Body of pancreas (tissue), 4 donors: ENCODE measurements around the gene TMEM247. TPM values are rescaled to one million over a fixed set of nuclear protein-coding genes. Genes with fewer than 3 reads are reported as not detected.
"Not testable (repeated sequence)": the region's sequence is repeated elsewhere in the genome, so short reads cannot be mapped to it uniquely, and the experiment has no call there.

Source experiments
- ATAC-seq: fragments of 150-250 bp; one replicate; pipeline ENCODE4 v1.9.1; 2016
- DNase-seq, 4 donors: peaks; one replicate each; pipeline ENCODE4 v3.0.0-alpha.2; 2019
- H3K27ac ChIP-seq, 4 donors: fragments of 200-600 bp; sonication (generic); 1 replicate in 3 of 4; 2 replicates in 1 of 4; pipeline versions ENCODE4 v1.5.1 to v1.6.1; 2016 to 2019; ENCODE audit warnings: mild to moderate bottlenecking in 1 of 4, mixed read lengths in 1 of 4, moderate library complexity in 1 of 4
- H3K27me3 ChIP-seq, 2 donors: fragments of 200-600 bp; sonication (generic); one replicate each; pipeline ENCODE4 v1.6.0; 2016; ENCODE audit warnings: mild to moderate bottlenecking in 1 of 2
- H3K36me3 ChIP-seq, 2 donors: fragments of 200-600 bp; sonication (generic); replicated peaks in 1 of 2; 2 replicates each; pipeline ENCODE4 v1.5.1; 2016; ENCODE audit warnings: low read depth in 2 of 2; ENCODE audit not compliant: insufficient read depth in 1 of 2
- H3K4me1 ChIP-seq: fragments of 200-600 bp; sonication (generic); one replicate; pipeline ENCODE4 v1.6.0; 2016
- H3K4me3 ChIP-seq, 2 donors: fragments of 200-600 bp; sonication (generic); 1 replicate in 1 of 2; 2 replicates in 1 of 2; pipeline ENCODE4 v1.5.1; 2016 to 2019
- H3K9me3 ChIP-seq, 3 donors: fragments of 200-600 bp; sonication (generic); 1 replicate in 2 of 3; 2 replicates in 1 of 3; pipeline ENCODE4 v1.5.1; 2016
- CTCF ChIP-seq, 7 experiments: fragments of 450-650 bp in 4 of 7; fragments of 200-600 bp in 3 of 7; sonication (generic) in 3 of 7; IDR thresholded peaks; one replicate each; pipeline ENCODE4 v1.5.1; 2016 to 2019; ENCODE audit warnings: antibody characterized with exemption in 7 of 7
- POLR2A ChIP-seq, 3 donors: fragments of 450-650 bp; IDR thresholded peaks; one replicate each; pipeline ENCODE4 v1.6.1; 2016; ENCODE audit warnings: antibody characterized with exemption in 3 of 3, mild to moderate bottlenecking in 2 of 3
- WGBS, 2 donors: methylation state at CpG; one replicate each; pipeline ENCODE4 v1.1.5; 2017; 5-methylcytosine and 5-hydroxymethylcytosine counted together
- intact Hi-C: fragments of 100-400 bp; cut with DNase I; formaldehyde crosslinking; loops from one replicate; pipeline ENCODE4 v1.15.1; 2023
- total RNA-seq, 2 donors: library from RNA; depleted of rRNA; stranded (reverse); fragments of >200 nt; gene quantifications; one replicate each; pipeline ENCODE4 v1.1.0, GENCODE V29; 2016

TMEM247 gene
- total RNA-seq, 2 donors from 2014 or later, result not detected

GRCh38 chr2:46520130-46520711, 40.9 kb downstream of the TMEM247 start:
- H3K27ac ChIP-seq, result no peak overlapping the region
- H3K4me3 ChIP-seq, result no peak overlapping the region

GRCh38 chr2:46521215-46521683, 41.9 kb downstream of the TMEM247 start:
- Histone ChIP-seq H3K36me3 (no peaks in the 10 kb centered on the region), H3K27me3 (no peaks in the 10 kb centered on the region), H3K4me3 (no peak overlapping the region), H3K9me3 (peaks cover 0 to 2% (median 0%) of the 10 kb centered on the region in 3 donors), H3K27ac (no peak overlapping the region), H3K4me1 (no peaks in the 10 kb centered on the region)
- 57 to 64% methylated on average over 1 to 2 of the region's 2 CpGs for WGBS, 2 donors
- peak; percentile 22 to 79 (median 53) for DNase-seq
- ATAC-seq, result peak; percentile 63
- intact Hi-C loops, result no loop called here
- TF ChIP-seq CTCF (IDR thresholded peaks at IDR 0.05) (no peak), POLR2A (IDR thresholded peaks at IDR 0.05) (no peak)

More at GRCh38 chr2:46520130-46520711, 40.9 kb downstream of the TMEM247 start:
- Histone ChIP-seq H3K36me3 (no peaks in the 10 kb centered on the region), H3K27me3 (no peaks in the 10 kb centered on the region), H3K4me1 (no peaks in the 10 kb centered on the region), H3K9me3 (peaks cover 0 to 2% (median 0%) of the 10 kb centered on the region in 3 donors)
- intact Hi-C loops, result no loop called here
- DNase-seq (no peak), ATAC-seq (no peak)
- no peak for TF ChIP-seq POLR2A (IDR thresholded peaks at IDR 0.05)
- TF ChIP-seq CTCF (IDR thresholded peaks at IDR 0.05), result no peak
- WGBS, 2 donors, result 73 to 81% methylated on average over 10 of the region's 10 CpGs

- H3K27me3 ChIP-seq, H3K4me3 ChIP-seq, DNase-seq, H3K36me3 ChIP-seq, ATAC-seq, H3K9me3 ChIP-seq, intact Hi-C loops, H3K27ac ChIP-seq, H3K4me1 ChIP-seq: not testable (repeated sequence)
Observed at GRCh38 chr2:46522385-46522784, 43.0 kb downstream of the TMEM247 start.

- 95 to 96% methylated on average over 3 of the region's 3 CpGs for WGBS, 2 donors
- Histone ChIP-seq H3K27me3 (no peaks in the 10 kb centered on the region), H3K4me1 (no peaks in the 10 kb centered on the region), H3K9me3 (no peaks in the 10 kb centered on the region), H3K4me3 (no peak overlapping the region), H3K27ac (no peak overlapping the region), H3K36me3 (no peaks in the 10 kb centered on the region)
- no peak for TF ChIP-seq POLR2A (IDR thresholded peaks at IDR 0.05)
- no peak for DNase-seq
- no peak for ATAC-seq
- intact Hi-C loops, result no loop called here
Observed at GRCh38 chr2:46525522-46526155, 46.3 kb downstream of the TMEM247 start.

- intact Hi-C loops, result no loop called here
- Histone ChIP-seq H3K27me3 (no peaks in the 10 kb centered on the region), H3K36me3 (no peaks in the 10 kb centered on the region), H3K9me3 (no peaks in the 10 kb centered on the region), H3K4me3 (no peak overlapping the region), H3K27ac (no peak overlapping the region), H3K4me1 (no peaks in the 10 kb centered on the region)
- DNase-seq (peak; percentile 45 to 67 (median 56)), ATAC-seq (peak; percentile 74)
- TF ChIP-seq CTCF (IDR thresholded peaks at IDR 0.05) (no peak), POLR2A (IDR thresholded peaks at IDR 0.05) (no peak)
- 29 to 40% methylated on average over 1 of the region's 1 CpG for WGBS, 2 donors
Observed at GRCh38 chr2:46528880-46529279, 49.5 kb downstream of the TMEM247 start.
